GM21447 (cell line): ENCODE measurements around the gene EFL1.

Experiments used
- ATAC-seq: cut with Tn5 transposase; IDR thresholded peaks from one replicate; pipeline ENCODE4 v1.9.1; 2021; ENCODE audit not compliant: unreplicated experiment

EFL1 gene

GRCh38 chr15:82127581-82127980, 135.0 kb downstream of the EFL1 start:
- ATAC-seq, result no peak

GRCh38 chr15:82126346-82126745, 136.2 kb downstream of the EFL1 start:
- ATAC-seq, result no peak

- ATAC-seq, result no peak
These were observed 137.9 kb downstream of the EFL1 start for GRCh38 chr15:82124331-82125263.

GRCh38 chr15:82122746-82123400, 139.7 kb downstream of the EFL1 start:
- no peak for ATAC-seq

- ATAC-seq, result no peak
These were observed 144.5 kb downstream of the EFL1 start for GRCh38 chr15:82118040-82118439.

GRCh38 chr15:82117296-82117695, 145.2 kb downstream of the EFL1 start:
- ATAC-seq, result no peak

GRCh38 chr15:82114660-82115059, 147.9 kb downstream of the EFL1 start:
- ATAC-seq, result no peak

GRCh38 chr15:82113106-82113715, 149.3 kb downstream of the EFL1 start:
- no peak for ATAC-seq

- ATAC-seq, result no peak
These were observed 150.6 kb downstream of the EFL1 start for GRCh38 chr15:82111918-82112317.

- ATAC-seq, result no peak
These were observed 152.4 kb downstream of the EFL1 start for GRCh38 chr15:82110144-82110543.

GRCh38 chr15:82108489-82109078, 153.9 kb downstream of the EFL1 start:
- ATAC-seq, result peak; percentile 79

GRCh38 chr15:82106679-82107078, 155.9 kb downstream of the EFL1 start:
- ATAC-seq, result no peak

GRCh38 chr15:82105451-82106215, 156.9 kb downstream of the EFL1 start:
- ATAC-seq, result no peak

GRCh38 chr15:82103468-82103867, 159.1 kb downstream of the EFL1 start:
- ATAC-seq, result no peak

- ATAC-seq, result no peak
These were observed 162.2 kb downstream of the EFL1 start for GRCh38 chr15:82100111-82100929.

- no peak for ATAC-seq
These were observed 163.9 kb downstream of the EFL1 start for GRCh38 chr15:82098674-82099073.

GRCh38 chr15:82095803-82096202, 166.7 kb downstream of the EFL1 start:
- no peak for ATAC-seq

- no peak for ATAC-seq
These were observed 168.7 kb downstream of the EFL1 start for GRCh38 chr15:82093774-82094211.

GRCh38 chr15:82093325-82093724, 169.2 kb downstream of the EFL1 start:
- ATAC-seq, result no peak

GRCh38 chr15:82091636-82092140, 170.8 kb downstream of the EFL1 start:
- no peak for ATAC-seq
